HEK293 (cell line): Measurements from ENCODE around the gene TPD52L1.

Source experiments
- FEZF1 ChIP-seq: fragments of 450-650 bp; formaldehyde crosslinking; IDR thresholded peaks from 2 replicates; pipeline ENCODE4 v1.5.1; 2016; ENCODE audit warnings: missing biosample characterization, missing genetic modification characterization
- HOXA7 ChIP-seq: sonication (generic); formaldehyde crosslinking; IDR thresholded peaks from 2 replicates; pipeline ENCODE4 v1.8.1; 2022; ENCODE audit warnings: missing genetic modification reagents, borderline replicate concordance
- MEIS1 ChIP-seq: sonication (generic); formaldehyde crosslinking; IDR thresholded peaks from 2 replicates; pipeline ENCODE4 v1.8.1; 2022; ENCODE audit warnings: missing genetic modification reagents, mild to moderate bottlenecking, borderline replicate concordance
- REST ChIP-seq: fragments of 450-650 bp; formaldehyde crosslinking; IDR thresholded peaks from 2 replicates; pipeline ENCODE4 v1.5.1; 2016; ENCODE audit warnings: missing biosample characterization, missing genetic modification characterization
- TSHZ1 ChIP-seq: fragments of 450-650 bp; formaldehyde crosslinking; IDR thresholded peaks from 2 replicates; pipeline ENCODE4 v1.5.1; 2016; ENCODE audit warnings: missing biosample characterization, missing genetic modification characterization, borderline replicate concordance
- ZBTB20 ChIP-seq: fragments of 450-650 bp; formaldehyde crosslinking; IDR thresholded peaks from 2 replicates; pipeline ENCODE4 v1.5.1; 2016; ENCODE audit warnings: missing biosample characterization, missing genetic modification characterization
- ZBTB48 ChIP-seq: fragments of 450-650 bp; formaldehyde crosslinking; IDR thresholded peaks from 2 replicates; pipeline ENCODE4 v1.5.1; 2016; ENCODE audit warnings: missing biosample characterization, missing genetic modification characterization
- ZFP69B ChIP-seq: fragments of 450-650 bp; formaldehyde crosslinking; IDR thresholded peaks from 2 replicates; pipeline ENCODE4 v1.5.1; 2016; ENCODE audit warnings: missing biosample characterization, missing genetic modification characterization
- ZNF10 ChIP-seq: fragments of 450-650 bp; formaldehyde crosslinking; IDR thresholded peaks from 2 replicates; pipeline ENCODE4 v1.5.1; 2017; ENCODE audit warnings: missing biosample characterization, missing genetic modification characterization
- ZNF121 ChIP-seq: fragments of 450-650 bp; formaldehyde crosslinking; IDR thresholded peaks from 2 replicates; pipeline ENCODE4 v1.5.1; 2016; ENCODE audit warnings: missing biosample characterization, missing genetic modification characterization
- ZNF174 ChIP-seq: fragments of 450-650 bp; formaldehyde crosslinking; IDR thresholded peaks from 2 replicates; pipeline ENCODE4 v1.5.0; 2017; ENCODE audit warnings: missing biosample characterization, mild to moderate bottlenecking, missing genetic modification characterization
- ZNF18 ChIP-seq: fragments of 450-650 bp; formaldehyde crosslinking; IDR thresholded peaks from 2 replicates; pipeline ENCODE4 v1.5.1; 2016; ENCODE audit warnings: missing biosample characterization, missing genetic modification characterization
- ZNF292 ChIP-seq: fragments of 450-650 bp; formaldehyde crosslinking; IDR thresholded peaks from 2 replicates; pipeline ENCODE4 v1.5.1; 2016; ENCODE audit warnings: low read depth, missing biosample characterization, missing genetic modification characterization, borderline replicate concordance
- ZNF350 ChIP-seq: fragments of 450-650 bp; formaldehyde crosslinking; IDR thresholded peaks from 2 replicates; pipeline ENCODE4 v1.5.0; 2017; ENCODE audit warnings: missing biosample characterization, mild to moderate bottlenecking, missing genetic modification characterization
- ZNF354C ChIP-seq: fragments of 450-650 bp; formaldehyde crosslinking; IDR thresholded peaks from 2 replicates; pipeline ENCODE4 v1.5.1; 2016; ENCODE audit warnings: missing biosample characterization, missing genetic modification characterization, low read depth, borderline replicate concordance
- ZNF362 ChIP-seq: fragments of 450-650 bp; formaldehyde crosslinking; IDR thresholded peaks from 2 replicates; pipeline ENCODE4 v1.5.1; 2016; ENCODE audit warnings: missing biosample characterization, missing genetic modification characterization
- ZNF366 ChIP-seq: fragments of 450-650 bp; formaldehyde crosslinking; conservative IDR thresholded peaks from 2 replicates; pipeline ENCODE4 v1.5.1; 2016; ENCODE audit warnings: missing biosample characterization, missing genetic modification characterization
- ZNF394 ChIP-seq: fragments of 450-650 bp; formaldehyde crosslinking; IDR thresholded peaks from 2 replicates; pipeline ENCODE4 v1.5.1; 2016; ENCODE audit warnings: missing biosample characterization, missing genetic modification characterization, mild to moderate bottlenecking, moderate library complexity, borderline replicate concordance
- ZNF433 ChIP-seq: fragments of 450-650 bp; formaldehyde crosslinking; IDR thresholded peaks from 2 replicates; pipeline ENCODE4 v1.5.1; 2016; ENCODE audit warnings: missing biosample characterization, missing genetic modification characterization, low read depth
- ZNF48 ChIP-seq: fragments of 450-650 bp; formaldehyde crosslinking; IDR thresholded peaks from 2 replicates; pipeline ENCODE4 v1.5.1; 2016; ENCODE audit warnings: missing biosample characterization, missing genetic modification characterization
- ZNF521 ChIP-seq: fragments of 450-650 bp; formaldehyde crosslinking; IDR thresholded peaks from 2 replicates; pipeline ENCODE4 v1.5.1; 2017; ENCODE audit warnings: missing biosample characterization, mild to moderate bottlenecking, missing genetic modification characterization
- ZNF621 ChIP-seq: fragments of 450-650 bp; formaldehyde crosslinking; IDR thresholded peaks from 2 replicates; pipeline ENCODE4 v1.5.1; 2017; ENCODE audit warnings: missing biosample characterization, missing genetic modification characterization
- ZNF629 ChIP-seq: fragments of 450-650 bp; formaldehyde crosslinking; IDR thresholded peaks from 2 replicates; pipeline ENCODE4 v1.5.1; 2017; ENCODE audit warnings: missing biosample characterization, missing genetic modification characterization
- ZNF692 ChIP-seq: fragments of 450-650 bp; formaldehyde crosslinking; IDR thresholded peaks from 2 replicates; pipeline ENCODE4 v1.5.1; 2016; ENCODE audit warnings: missing biosample characterization, missing genetic modification characterization
- ZNF843 ChIP-seq: fragments of 450-650 bp; formaldehyde crosslinking; IDR thresholded peaks from 2 replicates; pipeline ENCODE4 v1.5.1; 2016; ENCODE audit warnings: missing biosample characterization, missing genetic modification characterization
- ZSCAN16 ChIP-seq: fragments of 450-650 bp; formaldehyde crosslinking; IDR thresholded peaks from 2 replicates; pipeline ENCODE4 v1.5.1; 2016; ENCODE audit warnings: missing biosample characterization, missing genetic modification characterization
- ZSCAN4 ChIP-seq: fragments of 450-650 bp; formaldehyde crosslinking; IDR thresholded peaks from 2 replicates; pipeline ENCODE4 v1.5.1; 2017; ENCODE audit warnings: missing biosample characterization, missing genetic modification characterization

The TPD52L1 gene

GRCh38 chr6:125201961-125202729, 48.6 kb downstream of the TPD52L1 start (continued):
- TF ChIP-seq REST (tag by site-specific recombination) (peak; percentile 32; the same call in 1 of the 2 replicates), ZNF433 (no peak), ZBTB20 (tag by site-specific recombination) (peak; percentile 94), ZNF621 (tag by site-specific recombination) (no peak), ZSCAN4 (tag by site-specific recombination) (0 out of 2 replicates have a peak, but pooled peaks have one; percentile 18), MEIS1 (CRISPR knock-in tag) (no peak), ZNF121 (tag by site-specific recombination) (no peak), ZNF174 (peak; percentile 49; the same call in 1 of the 2 replicates), ZNF692 (peak; percentile 79), ZNF366 (tag by site-specific recombination) (peak; percentile 78), HOXA7 (CRISPR knock-in tag) (no peak), FEZF1 (no peak), ZNF362 (tag by site-specific recombination) (0 out of 2 replicates have a peak, but pooled peaks have one; percentile 18), ZNF843 (tag by site-specific recombination) (no peak; the same call in 1 of the 2 replicates), ZNF629 (peak; percentile 80), ZNF394 (tag by site-specific recombination) (peak; percentile 41; the same call in 1 of the 2 replicates), ZFP69B (tag by site-specific recombination) (0 out of 2 replicates have a peak, but pooled peaks have one; percentile 42), ZNF10 (peak; percentile 46; the same call in 1 of the 2 replicates), ZNF354C (tag by site-specific recombination) (no peak), ZNF48 (no peak), ZSCAN16 (no peak), ZBTB48 (tag by site-specific recombination) (0 out of 2 replicates have a peak, but pooled peaks have one; percentile 22), ZNF350 (tag by site-specific recombination) (no peak), ZNF521 (no peak), ZNF18 (tag by site-specific recombination) (no peak), ZNF292 (tag by site-specific recombination) (no peak), TSHZ1 (tag by site-specific recombination) (0 out of 2 replicates have a peak, but pooled peaks have one; percentile 31)
